CD4-positive, alpha-beta T cell treated with Interleukin-17A for 1 hour (primary cell): ENCODE measurements around the gene FAM228B.

Experiments used
- DNase-seq: peaks from one replicate; pipeline ENCODE4 v3.0.0-alpha.2; 2020

FAM228B gene

DNA sequence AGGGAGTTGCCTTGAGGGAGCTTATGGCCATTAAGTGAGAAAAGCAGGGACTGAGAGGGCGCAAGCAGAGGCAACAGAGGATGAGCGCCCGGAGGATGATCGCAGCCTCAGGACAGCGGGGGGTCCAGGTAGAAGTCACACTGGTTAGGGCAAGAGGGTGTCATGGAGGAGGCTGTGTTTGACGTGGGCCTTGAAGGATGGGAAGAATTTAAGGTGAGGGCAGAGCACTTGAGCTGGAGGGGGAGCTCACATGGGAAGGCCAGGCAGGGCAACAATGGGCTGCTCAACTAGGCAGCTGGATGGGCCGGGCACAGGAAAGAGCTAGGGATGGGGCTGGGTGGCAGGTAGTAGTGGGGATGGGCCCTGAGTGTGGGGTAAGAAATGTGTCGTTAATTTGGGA, 83.4 kb downstream of the FAM228B start:
- no peak for DNase-seq

GRCh38 chr2:24207359-24207758, 84.1 kb downstream of the FAM228B start:
- DNase-seq: no peak

DNA sequence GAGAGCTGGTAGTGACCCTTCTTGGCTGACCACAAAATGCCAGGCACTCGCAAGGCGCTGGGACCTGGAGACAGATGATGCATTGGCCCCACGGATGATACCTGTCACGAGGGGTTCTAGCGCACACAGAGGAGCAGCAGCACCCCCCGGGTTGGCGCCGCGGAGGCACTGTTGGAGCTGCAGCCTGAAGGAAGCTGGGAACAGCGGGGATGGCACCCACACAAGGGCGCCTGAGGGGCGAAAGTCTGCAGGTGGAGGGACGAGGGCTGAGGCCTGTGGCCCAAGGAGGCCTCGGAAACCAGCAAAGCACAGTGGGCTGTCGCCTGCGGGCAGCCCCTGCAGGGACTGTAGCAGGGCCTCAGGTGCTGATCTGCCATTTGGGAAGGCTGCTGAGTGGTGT, 85.2 kb downstream of the FAM228B start:
- no peak for DNase-seq

- no peak for DNase-seq
These were observed 86.3 kb downstream of the FAM228B start for GRCh38 chr2:24209389-24210105.

DNA sequence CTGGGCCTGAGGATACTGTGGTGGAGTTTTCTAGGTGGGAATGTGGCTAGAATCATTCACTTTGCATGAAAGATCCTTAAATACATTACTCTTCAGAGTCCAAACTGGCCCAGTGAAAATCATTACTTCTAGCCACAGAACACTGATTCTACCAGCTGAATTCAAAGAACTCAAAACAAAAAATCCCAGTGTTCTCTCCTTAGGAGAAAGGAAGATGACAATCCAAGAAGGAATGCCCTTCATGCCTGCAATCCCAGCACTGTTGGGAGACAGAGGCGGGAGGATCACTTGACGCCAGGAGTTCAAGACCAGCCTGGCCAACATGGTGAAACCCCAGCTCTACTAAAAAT, 86.8 kb downstream of the FAM228B start:
- no peak for DNase-seq

GRCh38 chr2:24210723-24211122, 87.5 kb downstream of the FAM228B start:
- no peak for DNase-seq

DNA sequence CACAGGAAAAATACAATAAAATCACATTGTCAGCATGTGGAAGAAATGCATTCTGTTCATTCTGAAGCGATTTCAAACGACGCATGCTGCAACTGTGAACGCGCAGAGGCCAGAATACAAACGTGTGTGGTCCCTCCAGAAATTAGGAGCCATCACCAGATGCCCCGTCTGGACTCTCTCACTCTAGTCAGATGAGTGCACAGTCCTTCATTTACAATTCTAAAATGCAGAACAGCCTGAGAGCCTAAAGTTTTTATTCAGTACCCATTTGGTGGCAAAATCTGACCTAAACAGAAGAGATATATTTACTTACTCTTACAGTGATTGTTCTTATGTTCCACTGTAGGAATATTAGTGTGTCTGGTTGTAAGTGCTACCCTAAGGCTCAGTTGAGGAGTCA, 88.1 kb downstream of the FAM228B start:
- DNase-seq: no peak

DNA sequence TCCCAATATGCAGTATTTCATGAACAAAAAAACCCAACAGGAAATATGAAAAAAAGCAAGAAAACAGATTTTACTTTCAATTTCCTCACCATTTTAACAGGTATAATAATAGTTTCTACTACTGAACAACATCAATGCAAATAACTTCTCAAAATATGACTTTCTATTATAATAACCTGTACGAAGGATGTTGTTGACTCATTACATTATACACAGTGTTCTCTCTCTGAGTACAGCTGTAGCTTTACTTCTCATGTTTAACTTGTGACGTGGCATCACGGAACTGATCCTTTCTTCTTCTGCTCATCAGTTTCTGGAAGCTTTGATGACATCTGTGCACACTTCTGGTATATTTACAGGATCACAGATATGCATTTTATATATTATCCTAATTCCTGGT, 91.6 kb downstream of the FAM228B start:
- DNase-seq: peak; percentile 4
